HG03196 (cell line): ENCODE measurements around the gene SNRNP27.

ENCODE experiments used
- ATAC-seq: cut with Tn5 transposase; IDR thresholded peaks from one replicate; pipeline ENCODE4 v1.9.1; 2021; ENCODE audit not compliant: unreplicated experiment

The SNRNP27 gene

GRCh38 chr2:69914950-69915945, 21.5 kb downstream of the SNRNP27 start, which contains the start of gene MXD1:
Gene MXD1 (plus strand): TSS chr2:69915109. CDS start chr2:69915331, 222 bp downstream.
- no peak for ATAC-seq

GRCh38 chr2:69916106-69916505, 22.4 kb downstream of the SNRNP27 start:
- ATAC-seq: no peak

GRCh38 chr2:69917852-69918251, 24.1 kb downstream of the SNRNP27 start:
- no peak for ATAC-seq

- no peak for ATAC-seq
These were observed 24.6 kb downstream of the SNRNP27 start for GRCh38 chr2:69918401-69918800.

DNA sequence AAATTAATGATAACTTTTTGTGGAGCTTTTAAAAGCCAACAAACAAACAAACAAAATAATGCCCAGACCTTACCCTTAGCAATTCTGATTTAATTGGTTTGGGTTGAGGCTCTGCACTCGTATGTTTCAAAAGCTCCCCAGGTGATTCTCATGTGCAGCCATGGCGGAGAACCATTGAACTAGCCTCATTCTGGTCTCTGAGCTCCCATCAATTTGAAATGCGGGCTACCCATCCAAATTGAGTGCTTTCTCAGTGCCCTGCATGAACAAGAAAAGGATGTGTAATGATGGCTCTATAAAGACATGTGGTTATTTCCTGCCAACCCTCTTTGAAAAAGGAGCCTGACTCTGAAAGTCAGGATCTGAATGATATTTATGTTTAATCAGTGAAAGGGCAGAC, 29.4 kb downstream of the SNRNP27 start:
- ATAC-seq: no peak

DNA sequence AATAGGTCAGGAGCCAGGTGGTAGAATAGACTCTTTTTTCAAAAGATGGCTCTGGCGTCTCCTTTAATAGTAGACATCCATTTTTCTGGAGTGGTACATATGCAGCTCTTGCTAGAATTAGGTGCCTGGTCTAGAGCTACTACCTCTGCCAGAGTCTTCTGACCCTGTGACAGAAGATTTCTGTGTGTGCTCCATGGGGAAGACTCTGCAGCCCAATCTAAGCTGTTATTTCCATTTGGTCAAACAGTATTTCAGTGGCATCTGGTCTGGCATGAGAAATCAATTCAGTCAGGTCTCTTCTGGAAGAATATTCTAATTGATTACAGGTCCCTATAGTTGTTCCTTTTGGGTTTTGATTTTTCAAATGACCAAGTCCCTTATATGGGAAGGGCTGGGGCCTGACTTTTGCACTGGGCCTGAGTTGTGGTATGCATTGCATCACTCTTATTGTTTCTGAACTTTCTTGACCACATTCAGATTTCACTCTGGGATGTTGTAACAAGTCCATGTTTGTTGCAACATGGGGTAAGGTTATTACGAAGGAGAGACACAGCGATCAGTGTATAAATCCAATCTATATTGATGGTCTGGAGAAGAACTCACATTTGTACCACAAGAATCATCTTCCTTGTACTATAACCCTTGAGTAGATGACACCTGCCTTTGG, 33.2 kb downstream of the SNRNP27 start:
- no peak for ATAC-seq

DNA sequence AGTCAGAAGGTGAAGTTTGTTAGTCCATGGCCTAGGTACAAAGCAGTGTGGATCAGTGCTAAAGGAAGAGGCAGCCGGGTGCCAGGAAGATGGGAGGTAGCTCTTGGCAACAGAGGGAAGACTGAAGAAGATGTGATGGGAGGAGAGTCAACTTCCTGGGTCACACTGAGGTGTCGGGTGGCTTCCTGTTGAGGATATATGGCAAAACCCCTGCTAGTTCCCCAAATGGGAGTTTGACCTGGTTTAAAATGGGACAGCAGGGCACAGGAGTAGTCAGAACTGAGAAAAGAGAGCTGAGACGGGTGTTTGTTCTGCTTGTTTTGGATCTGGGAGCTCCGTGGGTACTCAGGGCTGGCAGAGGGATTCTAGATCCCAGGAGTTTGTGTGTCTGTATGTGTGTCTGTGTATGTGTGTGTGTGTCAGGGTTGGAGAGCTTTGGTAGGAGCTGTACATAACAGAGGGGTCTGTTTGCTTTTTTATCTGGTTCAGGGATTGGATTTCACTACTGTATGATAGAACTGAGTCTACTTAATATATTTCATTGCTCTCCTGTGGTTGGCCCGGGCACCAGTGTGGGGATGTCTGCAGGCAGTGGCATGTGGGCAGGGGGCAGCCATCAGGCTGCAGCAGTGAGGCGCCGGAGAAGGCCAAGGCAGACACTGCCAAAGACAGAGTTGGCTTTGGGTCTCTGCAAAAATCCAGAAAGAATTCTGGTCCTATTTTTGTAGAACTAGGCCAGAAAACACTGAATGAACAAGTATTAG, 38.3 kb downstream of the SNRNP27 start:
- no peak for ATAC-seq

GRCh38 chr2:69932596-69932922, 38.8 kb downstream of the SNRNP27 start:
- ATAC-seq: no peak

DNA sequence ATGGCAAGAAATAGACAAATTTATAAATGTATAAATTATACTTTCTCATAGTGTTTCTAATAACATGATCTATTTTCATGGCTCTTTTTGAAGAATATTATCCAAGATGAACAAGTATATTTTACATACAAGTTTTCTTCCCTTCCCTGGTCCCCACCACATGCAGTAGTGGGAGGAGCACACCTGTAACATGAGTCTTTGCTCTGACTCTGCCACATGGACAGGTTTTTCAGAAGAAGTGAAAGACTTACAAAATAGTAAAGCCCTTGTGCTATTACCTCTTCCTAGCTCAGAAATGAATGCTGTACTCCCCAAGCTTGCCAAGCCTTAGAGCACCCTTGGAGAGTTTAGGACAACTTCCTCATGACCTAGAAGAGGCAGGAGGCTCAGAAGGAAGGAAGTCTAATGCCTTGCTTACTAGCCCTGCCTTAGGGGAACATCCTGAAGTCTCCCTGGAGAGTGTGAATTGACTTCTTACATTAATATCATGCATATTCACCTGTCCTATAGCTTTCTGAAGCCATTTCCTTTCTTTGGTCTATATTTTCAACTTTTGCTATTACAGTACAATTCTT, 39.6 kb downstream of the SNRNP27 start:
- no peak for ATAC-seq

DNA sequence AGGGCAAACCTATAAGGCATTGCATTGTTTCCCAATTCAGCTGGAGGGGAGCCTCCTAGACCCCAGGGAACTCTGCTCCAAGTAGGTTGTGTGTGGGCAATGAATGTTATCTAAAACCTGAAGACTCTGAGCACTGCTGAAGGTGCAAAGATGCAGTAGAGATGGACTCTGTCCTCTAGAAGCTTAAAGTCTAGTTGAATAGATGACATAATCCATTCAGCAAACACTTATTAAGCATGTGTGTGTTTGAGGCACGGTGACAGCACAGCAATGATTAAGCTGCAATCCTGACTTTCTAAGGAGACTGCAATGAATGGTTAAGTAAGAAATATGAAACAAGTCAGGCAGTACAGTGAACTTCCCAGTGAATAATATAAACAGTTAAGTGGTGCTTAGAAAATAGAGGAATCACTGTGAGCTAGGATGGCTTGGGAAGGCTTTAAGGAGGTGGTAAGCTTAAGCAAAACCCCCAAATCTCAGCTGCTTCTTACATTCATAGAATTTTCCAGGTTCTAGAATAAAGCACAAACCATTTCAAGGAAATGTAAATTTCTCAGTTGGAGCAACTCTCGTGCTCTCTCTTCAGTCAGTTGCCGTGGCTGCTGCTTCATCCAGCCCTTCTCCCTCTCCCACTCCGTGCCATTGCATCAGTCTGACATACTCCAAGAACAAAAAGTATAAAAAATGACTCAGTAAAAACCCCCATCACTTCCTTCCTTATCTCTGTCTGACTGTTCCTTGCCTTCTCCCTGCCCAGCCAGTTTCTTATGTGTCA, 40.3 kb downstream of the SNRNP27 start:
- no peak for ATAC-seq

- ATAC-seq: no peak
These were observed 40.8 kb downstream of the SNRNP27 start for GRCh38 chr2:69934614-69934908.

DNA sequence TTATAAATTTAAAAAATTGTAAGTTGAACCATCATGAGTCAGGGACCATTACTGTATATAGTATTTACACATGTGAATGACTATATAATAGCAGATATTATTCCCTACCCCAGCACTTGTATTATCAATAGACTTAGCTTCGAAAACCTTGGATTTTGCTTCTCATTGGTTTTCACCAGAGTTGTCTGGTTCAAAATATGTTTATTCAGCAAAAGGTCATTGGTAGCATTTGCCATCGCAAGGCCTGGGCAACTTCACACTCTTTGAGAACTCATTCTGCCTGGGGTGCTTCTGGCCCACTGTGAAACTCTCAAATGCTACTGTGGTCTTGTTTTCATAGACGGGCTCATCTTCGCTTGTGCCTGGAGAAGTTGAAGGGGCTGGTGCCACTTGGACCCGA, 41.3 kb downstream of the SNRNP27 start:
- no peak for ATAC-seq

DNA sequence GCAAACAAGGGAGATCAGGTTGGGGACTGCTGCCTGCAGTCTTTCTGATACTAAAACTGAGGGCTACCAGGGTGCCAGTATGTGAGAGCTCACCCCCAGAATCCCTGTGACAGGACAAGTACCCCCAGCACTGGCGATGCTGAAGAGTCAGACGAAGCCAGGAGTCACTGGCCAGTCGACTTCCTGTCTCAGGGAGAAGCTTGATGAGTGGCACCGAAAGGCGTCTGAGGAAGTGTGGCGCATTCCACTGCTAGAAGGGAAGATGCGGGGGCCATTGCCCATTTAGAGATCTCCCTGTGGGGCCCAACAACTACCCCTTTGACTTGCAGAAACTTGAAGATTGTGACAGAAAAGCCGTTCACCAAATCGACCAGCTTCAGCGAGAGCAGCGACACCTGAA, 43.1 kb downstream of the SNRNP27 start:
- ATAC-seq: no peak

DNA sequence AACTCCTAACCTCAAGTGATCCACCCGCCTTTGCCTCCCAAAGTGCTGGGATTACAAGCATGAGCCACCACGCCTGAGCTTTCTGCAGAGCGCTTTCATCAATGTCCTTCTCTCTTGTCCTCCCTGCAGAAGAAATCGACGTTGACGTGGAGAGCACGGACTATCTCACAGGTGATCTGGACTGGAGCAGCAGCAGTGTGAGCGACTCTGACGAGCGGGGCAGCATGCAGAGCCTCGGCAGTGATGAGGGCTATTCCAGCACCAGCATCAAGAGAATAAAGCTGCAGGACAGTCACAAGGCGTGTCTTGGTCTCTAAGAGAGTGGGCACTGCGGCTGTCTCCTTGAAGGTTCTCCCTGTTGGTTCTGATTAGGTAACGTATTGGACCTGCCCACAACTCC, 44.2 kb downstream of the SNRNP27 start:
- no peak for ATAC-seq

DNA sequence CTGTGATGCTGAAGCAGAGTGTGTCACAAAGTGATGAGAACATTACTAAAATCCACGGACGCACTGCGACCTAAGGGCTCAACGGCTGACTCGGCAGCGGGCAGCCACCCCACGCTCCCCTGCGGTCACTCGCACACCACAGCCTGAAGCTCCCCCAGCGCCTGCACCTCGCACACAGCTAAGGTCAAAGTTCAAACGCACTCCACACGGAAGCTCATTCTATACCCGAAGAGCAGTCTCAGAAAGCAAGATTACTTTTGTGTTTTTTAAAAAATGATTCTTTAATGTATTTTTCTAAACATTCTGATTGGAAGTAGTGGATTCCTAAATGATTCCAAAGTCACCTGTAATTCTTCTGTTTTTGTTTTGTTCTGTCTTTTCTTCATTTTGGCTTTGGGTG, 46.0 kb downstream of the SNRNP27 start:
- no peak for ATAC-seq

DNA sequence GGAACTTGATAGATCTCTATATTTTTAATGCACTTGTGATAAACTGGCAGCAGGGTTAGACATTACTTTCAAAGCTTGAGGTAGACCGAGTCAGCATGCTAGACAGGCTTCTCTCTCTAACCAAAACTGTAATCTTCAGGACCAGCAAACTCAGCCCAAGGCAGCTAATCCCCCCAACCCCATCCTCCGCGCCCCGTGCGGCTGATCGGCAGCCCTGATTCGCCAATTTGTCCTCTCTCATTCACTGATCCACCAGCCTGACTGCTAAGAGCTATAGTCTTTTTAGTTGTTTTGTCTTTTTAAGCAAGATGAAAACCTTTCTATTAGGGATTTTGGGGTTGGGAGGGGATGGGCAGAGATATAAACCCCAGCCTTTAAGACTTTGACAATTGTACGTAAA, 46.9 kb downstream of the SNRNP27 start:
- ATAC-seq: no peak

DNA sequence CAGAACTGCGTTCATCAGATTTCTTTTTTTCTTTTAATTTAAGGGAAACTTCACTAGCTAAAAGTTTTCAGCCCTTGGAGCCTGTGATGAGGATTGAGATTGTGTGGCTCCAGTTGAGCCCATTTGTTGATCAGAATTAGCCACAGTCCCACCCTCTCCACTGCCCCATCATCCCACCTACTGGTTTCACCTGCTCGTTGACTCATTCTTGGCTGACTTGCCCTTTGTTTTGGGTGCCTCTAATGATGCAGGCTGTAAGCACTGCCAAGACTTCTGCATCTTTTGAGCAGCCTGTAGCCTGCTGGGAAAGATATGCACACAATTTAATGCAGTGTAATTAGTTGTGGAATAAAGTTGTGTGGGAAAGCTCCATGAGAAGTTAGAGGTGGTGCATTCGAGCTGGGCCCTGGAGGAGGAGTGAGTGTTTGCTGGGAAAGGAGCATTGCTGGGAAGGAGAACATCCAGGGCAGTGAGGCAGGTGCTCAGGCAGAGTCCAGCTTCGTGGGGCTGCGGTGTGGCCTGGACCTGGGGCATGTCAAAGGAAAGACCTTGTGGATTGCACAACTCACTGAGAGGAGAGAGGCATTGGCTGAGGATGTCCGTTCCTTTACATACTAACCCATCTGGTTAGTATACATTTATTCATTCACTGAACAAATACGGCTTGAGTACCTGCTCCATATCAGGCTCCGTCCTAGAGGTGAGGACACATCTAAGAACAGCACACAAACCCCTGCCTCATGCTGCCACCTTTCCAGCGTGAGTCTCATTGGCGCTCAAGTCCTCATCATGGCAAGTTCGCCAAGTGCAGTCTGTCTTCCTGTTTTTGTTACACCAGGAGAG, 49.5 kb downstream of the SNRNP27 start:
- no peak for ATAC-seq

- ATAC-seq: no peak
These were observed 50.2 kb downstream of the SNRNP27 start for GRCh38 chr2:69943843-69944525.

GRCh38 chr2:69944756-69945155, 51.0 kb downstream of the SNRNP27 start:
- no peak for ATAC-seq
